Smooth muscle cell (in vitro differentiated cells): ENCODE data around the gene COBL. TPM values are rescaled to one million over a fixed set of nuclear protein-coding genes. Genes with fewer than 3 reads are reported as not detected.

Experiments
- DNase-seq: peaks from one replicate; lab custom pipeline; 2025; ENCODE audit not compliant: unreplicated experiment; lab: John Stamatoyannopoulos, UW
- H2AFZ ChIP-seq: fragments of 200-600 bp; sonication (generic); 2 replicates; pipeline ENCODE4 v1.6.0; 2016; ENCODE audit warnings: antibody characterized with exemption, low read depth, mild to moderate bottlenecking
- H3F3A ChIP-seq: fragments of 200-600 bp; sonication (generic); 2 replicates; pipeline ENCODE4 v1.6.0; 2017; ENCODE audit warnings: antibody characterized with exemption, low read depth
- H3K27ac ChIP-seq: fragments of 200-600 bp; sonication (generic); 2 replicates; pipeline ENCODE4 v1.5.1; 2016; ENCODE audit warnings: low read depth, mild to moderate bottlenecking
- H3K27me3 ChIP-seq: fragments of 200-600 bp; sonication (generic); 2 replicates; pipeline ENCODE4 v1.6.1; 2016; ENCODE audit warnings: low read depth, mild to moderate bottlenecking
- H3K36me3 ChIP-seq: fragments of 200-600 bp; sonication (generic); 2 replicates; pipeline ENCODE4 v1.5.1; 2016; ENCODE audit warnings: low read depth
- H3K4me1 ChIP-seq: fragments of 200-600 bp; sonication (generic); 2 replicates; pipeline ENCODE4 v1.5.1; 2016; ENCODE audit warnings: low read depth
- H3K4me2 ChIP-seq: fragments of 200-600 bp; sonication (generic); 2 replicates; pipeline ENCODE4 v1.6.0; 2016; ENCODE audit warnings: mild to moderate bottlenecking
- H3K4me3 ChIP-seq: fragments of 200-600 bp; sonication (generic); 2 replicates; pipeline ENCODE4 v1.5.1; 2016; ENCODE audit warnings: mild to moderate bottlenecking
- H3K79me2 ChIP-seq: fragments of 200-600 bp; sonication (generic); 2 replicates; pipeline ENCODE4 v1.6.0; 2016; ENCODE audit warnings: low read depth, mild to moderate bottlenecking
- H3K9ac ChIP-seq: fragments of 200-600 bp; sonication (generic); 2 replicates; pipeline ENCODE4 v1.6.0; 2016; ENCODE audit warnings: low read depth
- H3K9me3 ChIP-seq: fragments of 200-600 bp; sonication (generic); replicated peaks from 2 replicates; pipeline ENCODE4 v1.5.1; 2016; ENCODE audit warnings: low read depth
- H4K20me1 ChIP-seq: fragments of 200-600 bp; sonication (generic); 2 replicates; pipeline ENCODE4 v1.6.0; 2016; ENCODE audit warnings: low read depth
- WGBS: methylation state at CpG from one replicate; pipeline ENCODE4 v1.1.7; 2016; ENCODE audit warnings: low lambda C conversion rate; 5-methylcytosine and 5-hydroxymethylcytosine counted together
- polyA plus RNA-seq: library from polyadenylated mRNA; unstranded; fragments of >200 nt; fragmentation: Nextera tagmentation; extraction: Ambion mirVana; gene quantifications from 2 replicates; pipeline ENCODE4 v1.2.1, GENCODE V29; 2016
- total RNA-seq: library from RNA; depleted of rRNA; stranded (reverse); fragments of >200 nt; gene quantifications from 2 replicates; pipeline ENCODE4 v1.2.3, GENCODE V29; 2014
- TF ChIP-seq, protein P1 (sequence below): fragments of 200-600 bp; sonication (generic); IDR thresholded peaks from 2 replicates; pipeline ENCODE4 v1.5.1; 2017; ENCODE audit warnings: borderline replicate concordance, mild to moderate bottlenecking, antibody characterized with exemption; ENCODE audit not compliant: insufficient read depth, poor library complexity, severe bottlenecking

COBL gene
- total and polyA plus RNA-seq, 2 experiments from 2014 or later: 0.47 to 2.8 TPM

DNA sequence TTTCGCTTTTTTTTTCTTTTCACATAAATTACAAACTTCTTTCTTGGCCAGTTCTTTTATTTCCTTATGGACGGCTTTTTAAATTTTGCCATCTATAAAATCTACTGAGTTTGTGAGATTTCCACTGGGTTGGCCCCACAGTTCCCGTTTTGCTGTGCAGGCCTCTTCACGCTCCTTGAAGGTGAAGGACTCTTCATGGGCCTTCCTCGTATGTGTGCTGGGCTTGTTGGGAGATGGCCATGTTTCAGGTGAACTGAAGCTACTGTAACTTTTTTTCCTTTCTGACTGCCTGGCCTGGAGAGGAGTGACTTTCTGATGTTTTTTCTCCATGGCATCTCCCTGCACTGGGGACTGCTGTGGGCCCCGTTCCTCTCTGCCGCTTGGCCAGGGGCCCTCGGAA is 262.4 kb downstream of the COBL start:
- H3F3A ChIP-seq: no peaks in the 10 kb centered on the region
- no peak overlapping the region for H3K4me2 ChIP-seq
- H3K79me2 ChIP-seq: no peaks in the 10 kb centered on the region
- H3K9ac ChIP-seq: no peak overlapping the region
- H3K4me3 ChIP-seq: no peak overlapping the region
- 92% methylated on average over 8 of the region's 8 CpGs for WGBS
- H2AFZ ChIP-seq: no peak overlapping the region
- TF ChIP-seq, protein P1, sequence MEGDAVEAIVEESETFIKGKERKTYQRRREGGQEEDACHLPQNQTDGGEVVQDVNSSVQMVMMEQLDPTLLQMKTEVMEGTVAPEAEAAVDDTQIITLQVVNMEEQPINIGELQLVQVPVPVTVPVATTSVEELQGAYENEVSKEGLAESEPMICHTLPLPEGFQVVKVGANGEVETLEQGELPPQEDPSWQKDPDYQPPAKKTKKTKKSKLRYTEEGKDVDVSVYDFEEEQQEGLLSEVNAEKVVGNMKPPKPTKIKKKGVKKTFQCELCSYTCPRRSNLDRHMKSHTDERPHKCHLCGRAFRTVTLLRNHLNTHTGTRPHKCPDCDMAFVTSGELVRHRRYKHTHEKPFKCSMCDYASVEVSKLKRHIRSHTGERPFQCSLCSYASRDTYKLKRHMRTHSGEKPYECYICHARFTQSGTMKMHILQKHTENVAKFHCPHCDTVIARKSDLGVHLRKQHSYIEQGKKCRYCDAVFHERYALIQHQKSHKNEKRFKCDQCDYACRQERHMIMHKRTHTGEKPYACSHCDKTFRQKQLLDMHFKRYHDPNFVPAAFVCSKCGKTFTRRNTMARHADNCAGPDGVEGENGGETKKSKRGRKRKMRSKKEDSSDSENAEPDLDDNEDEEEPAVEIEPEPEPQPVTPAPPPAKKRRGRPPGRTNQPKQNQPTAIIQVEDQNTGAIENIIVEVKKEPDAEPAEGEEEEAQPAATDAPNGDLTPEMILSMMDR: no peak
- no peak overlapping the region for H3K27ac ChIP-seq
- DNase-seq: no peak
- H4K20me1 ChIP-seq: no peaks in the 10 kb centered on the region
- no peaks in the 10 kb centered on the region for H3K36me3 ChIP-seq
- H3K27me3 ChIP-seq: no peaks in the 10 kb centered on the region
- no peaks in the 10 kb centered on the region for H3K9me3 ChIP-seq
- no peaks in the 10 kb centered on the region for H3K4me1 ChIP-seq

DNA sequence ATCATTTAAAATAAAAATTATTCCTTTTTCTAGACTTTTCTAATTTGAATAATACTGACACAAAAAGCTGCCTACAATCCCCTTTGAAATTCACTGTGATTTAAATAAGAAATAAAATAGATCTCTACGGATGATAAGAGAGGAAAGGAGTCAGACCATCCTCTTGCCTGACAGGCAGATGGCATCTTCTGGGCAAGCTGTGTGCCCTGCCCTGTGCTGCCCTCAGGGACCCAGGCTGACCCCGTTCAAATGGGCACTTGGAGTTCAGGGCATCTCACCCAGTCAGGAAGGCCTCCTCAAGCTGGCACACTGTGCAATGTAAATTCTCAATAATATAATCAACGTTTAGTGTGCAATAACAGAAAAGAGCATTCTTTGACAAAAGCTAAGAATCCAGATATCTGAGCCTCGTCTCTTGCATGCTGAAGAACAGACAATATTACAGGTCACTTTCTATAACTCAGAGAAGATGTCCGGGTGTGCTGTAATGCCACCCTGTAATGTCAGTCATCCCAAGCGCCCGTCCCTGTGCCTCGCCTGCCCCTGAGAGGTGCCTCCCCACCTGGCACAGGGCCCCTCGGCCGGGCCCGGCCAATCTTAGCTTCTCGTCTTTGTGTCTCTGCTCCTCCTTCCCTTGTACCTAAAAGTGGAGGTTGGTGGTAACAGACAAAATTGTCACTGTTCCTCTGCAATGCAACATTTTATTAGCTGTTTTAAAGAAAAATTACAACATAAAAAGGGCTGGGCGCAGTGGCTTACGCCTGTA is 263.3 kb downstream of the COBL start:
- Histone ChIP-seq H3K27me3 (no peaks in the 10 kb centered on the region), H4K20me1 (no peaks in the 10 kb centered on the region), H3K9ac (no peak overlapping the region), H3K4me1 (no peaks in the 10 kb centered on the region), H3K27ac (no peak overlapping the region), H3K9me3 (no peaks in the 10 kb centered on the region), H3K4me2 (no peak overlapping the region), H3F3A (no peaks in the 10 kb centered on the region), H3K4me3 (no peak overlapping the region), H3K36me3 (no peaks in the 10 kb centered on the region), H2AFZ (no peak overlapping the region), H3K79me2 (no peaks in the 10 kb centered on the region)
- TF ChIP-seq, protein P1: no peak
- no peak for DNase-seq
- WGBS: 93% methylated on average over 14 of the region's 14 CpGs

DNA sequence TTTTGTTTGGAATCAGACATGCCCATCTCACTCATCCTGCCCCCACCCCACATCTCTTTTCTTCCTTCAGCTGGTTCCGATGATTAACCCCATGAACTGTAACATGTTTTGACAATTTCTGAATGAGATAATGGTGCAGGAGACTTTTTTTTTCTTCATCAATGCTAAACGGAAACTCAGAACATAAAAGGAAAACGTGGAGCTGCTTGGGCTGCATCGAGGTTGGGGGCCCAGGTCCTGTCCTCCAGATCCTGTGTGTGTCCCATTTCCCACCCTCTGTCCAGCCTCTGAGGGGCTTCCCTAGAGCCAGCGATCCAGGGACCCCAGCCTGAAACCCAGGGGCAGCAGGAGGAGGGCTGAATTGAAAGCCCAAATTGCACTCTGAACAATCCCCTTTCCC is 270.1 kb downstream of the COBL start:
- H3K9ac ChIP-seq: no peak overlapping the region
- no peaks in the 10 kb centered on the region for H3K79me2 ChIP-seq
- no peak overlapping the region for H3K27ac ChIP-seq
- no peaks in the 10 kb centered on the region for H3K9me3 ChIP-seq
- no peak overlapping the region for H2AFZ ChIP-seq
- 89% methylated on average over 5 of the region's 5 CpGs for WGBS
- H4K20me1 ChIP-seq: no peaks in the 10 kb centered on the region
- no peak overlapping the region for H3K4me3 ChIP-seq
- no peaks in the 10 kb centered on the region for H3K4me1 ChIP-seq
- TF ChIP-seq, protein P1: no peak
- DNase-seq: no peak
- no peaks in the 10 kb centered on the region for H3F3A ChIP-seq
- no peak overlapping the region for H3K4me2 ChIP-seq
- H3K27me3 ChIP-seq: no peaks in the 10 kb centered on the region
- no peaks in the 10 kb centered on the region for H3K36me3 ChIP-seq

DNA sequence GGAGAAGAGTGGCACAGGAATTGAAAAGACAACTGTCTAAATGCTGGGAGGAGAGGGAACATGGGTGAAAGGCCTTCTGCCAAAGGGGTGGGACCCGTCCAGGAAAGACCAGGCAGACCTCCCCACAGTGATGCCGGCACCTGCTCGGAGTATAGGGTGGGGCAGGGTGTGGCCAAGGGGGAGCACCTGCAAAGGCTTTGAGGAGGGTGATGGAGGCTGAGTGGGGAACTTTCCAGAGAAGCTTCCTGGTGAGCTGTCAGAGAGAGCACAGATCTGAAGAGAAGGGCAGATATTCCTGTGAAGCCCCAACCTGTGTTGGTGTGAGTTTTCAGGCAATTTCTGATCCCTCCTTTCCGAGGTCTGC is 270.5 kb downstream of the COBL start:
- WGBS: 92% methylated on average over 4 of the region's 4 CpGs
- Histone ChIP-seq H3K9ac (no peak overlapping the region), H3K27ac (no peak overlapping the region), H4K20me1 (no peaks in the 10 kb centered on the region), H3K4me1 (no peaks in the 10 kb centered on the region), H3K4me2 (no peak overlapping the region), H3K4me3 (no peak overlapping the region), H3K79me2 (no peaks in the 10 kb centered on the region), H3K9me3 (no peaks in the 10 kb centered on the region), H2AFZ (no peak overlapping the region), H3K27me3 (no peaks in the 10 kb centered on the region), H3F3A (no peaks in the 10 kb centered on the region), H3K36me3 (no peaks in the 10 kb centered on the region)
- DNase-seq: no peak
- TF ChIP-seq, protein P1: no peak
